NCI-H1694 treated with DMSO at 0.1 percent for 48 hours (cell line): ENCODE measurements around the gene INTS14.
"Not testable (repeated sequence)": the region's sequence is repeated elsewhere in the genome, so short reads cannot be mapped to it uniquely, and the experiment has no call there.

Experiments used
- DNase-seq: peaks from one replicate; lab custom pipeline; 2025; lab: John Stamatoyannopoulos, UW

Gene INTS14

DNA sequence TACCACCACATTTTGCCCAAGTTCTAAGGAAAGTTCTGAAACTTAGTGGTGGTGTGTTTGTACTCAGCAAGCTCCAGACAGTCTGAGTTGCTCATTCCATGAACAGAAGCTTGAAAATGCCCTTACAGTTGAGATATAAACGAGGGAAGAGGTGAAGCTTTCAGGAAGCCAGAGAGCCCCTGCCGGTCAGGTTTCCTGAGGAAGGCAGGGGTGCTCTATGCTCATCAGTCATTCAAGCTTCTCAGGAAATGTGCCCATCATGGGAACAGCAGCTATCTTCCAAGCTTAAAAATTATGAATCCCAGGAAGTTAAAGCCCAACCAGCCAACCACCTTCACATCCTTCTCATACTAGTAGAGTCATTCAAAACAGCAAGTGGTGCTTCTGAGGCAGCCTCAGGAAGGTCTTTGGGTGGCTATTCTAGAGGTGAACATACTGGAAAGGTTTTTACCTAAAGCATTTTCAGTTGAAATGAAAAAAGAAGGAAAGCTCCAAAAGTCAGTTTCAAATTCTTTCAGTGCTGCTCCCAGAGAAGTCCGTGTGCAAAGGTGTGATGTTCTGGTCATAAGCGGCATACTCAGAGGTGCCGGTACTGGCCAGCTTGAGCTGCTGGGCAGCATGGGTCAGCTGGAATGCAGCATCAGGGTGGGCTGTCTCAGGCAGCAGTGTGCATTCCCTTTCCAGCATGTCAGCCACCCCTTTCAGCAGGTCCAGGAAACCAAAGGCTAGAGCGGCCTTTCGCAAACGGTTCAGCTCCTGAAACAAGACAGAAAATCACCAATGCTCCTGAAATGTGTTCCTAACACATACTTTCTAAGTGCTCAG lies 31.8 kb downstream of the INTS14 start:
- DNase-seq: no peak

DNA sequence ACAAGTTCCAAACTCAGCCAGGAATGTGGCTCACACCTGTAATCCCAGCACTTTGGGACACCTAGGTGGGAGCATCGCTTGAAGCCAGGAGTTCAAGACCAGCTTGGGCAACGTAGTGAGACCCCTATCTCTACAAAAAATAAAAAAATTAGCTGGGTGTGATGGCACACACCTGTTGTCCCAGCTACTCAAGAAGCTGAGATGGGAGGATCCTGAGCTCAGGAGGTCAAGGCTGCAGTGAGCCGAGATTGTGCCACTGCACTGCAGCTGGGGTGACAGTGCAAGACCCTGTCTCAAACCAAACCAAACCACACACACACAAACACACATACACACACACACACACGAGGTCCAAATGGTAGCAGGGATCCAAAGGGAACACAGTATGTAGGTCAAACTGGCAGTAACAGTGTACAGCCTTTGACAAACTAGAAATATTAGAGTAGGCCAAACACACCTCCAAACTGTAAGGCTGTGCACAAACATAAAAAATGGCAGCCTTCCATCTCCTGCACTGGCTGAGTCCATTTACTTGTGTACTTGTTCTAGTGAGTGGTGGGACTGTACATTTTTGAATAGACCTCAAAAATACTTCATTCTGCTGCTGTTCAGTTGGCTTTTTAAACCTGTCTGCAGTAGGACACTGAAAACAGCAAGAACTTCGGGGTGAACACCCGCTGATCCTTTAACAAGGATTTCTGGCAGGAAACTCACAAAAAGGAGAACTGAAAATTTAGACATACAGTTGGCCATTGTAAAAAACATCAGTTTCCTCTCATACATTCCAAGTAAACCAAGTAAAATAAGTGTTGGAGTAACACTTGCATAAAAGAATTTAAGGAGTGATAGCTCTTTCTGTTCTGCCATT lies 33.6 kb downstream of the INTS14 start:
- no peak for DNase-seq

DNA sequence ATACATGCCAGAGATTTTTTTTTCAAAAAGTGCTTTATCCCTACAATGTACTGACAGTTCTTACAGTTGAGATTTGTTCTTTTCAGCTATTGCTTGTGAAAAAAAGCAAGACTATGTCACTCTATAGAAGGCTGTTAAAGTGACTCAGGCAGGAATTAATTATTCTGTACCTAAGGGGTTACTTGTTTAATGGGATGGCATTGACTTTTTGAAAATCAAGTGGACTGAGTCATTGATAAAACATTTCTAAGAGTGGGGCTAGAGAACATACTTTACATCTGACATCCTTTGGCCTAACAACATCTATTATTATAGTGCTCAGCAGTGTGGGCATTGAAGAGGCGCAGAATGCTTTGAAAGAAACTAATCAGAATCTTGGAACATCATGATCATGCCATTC lies 34.3 kb downstream of the INTS14 start:
- DNase-seq: no peak

DNA sequence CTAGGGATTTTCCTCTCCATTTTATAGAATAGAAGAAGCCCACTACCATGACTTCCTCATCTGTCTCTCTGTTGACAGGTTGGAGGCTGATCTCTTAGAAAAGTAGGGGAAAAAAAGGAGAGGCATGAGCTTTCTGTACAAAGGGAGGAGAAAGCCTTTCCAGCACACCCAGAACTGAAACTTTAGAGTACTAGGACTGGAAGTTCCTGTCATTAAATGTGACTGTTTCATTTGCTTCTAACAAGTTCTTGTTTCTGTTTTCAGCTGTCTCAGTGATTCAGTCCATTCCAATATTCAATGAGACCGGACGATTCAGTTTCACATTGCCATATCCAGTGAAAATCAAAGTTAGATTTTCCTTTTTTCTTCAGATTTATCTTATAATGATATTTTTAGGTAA lies 39.0 kb downstream of the INTS14 start:
- no peak for DNase-seq

DNA sequence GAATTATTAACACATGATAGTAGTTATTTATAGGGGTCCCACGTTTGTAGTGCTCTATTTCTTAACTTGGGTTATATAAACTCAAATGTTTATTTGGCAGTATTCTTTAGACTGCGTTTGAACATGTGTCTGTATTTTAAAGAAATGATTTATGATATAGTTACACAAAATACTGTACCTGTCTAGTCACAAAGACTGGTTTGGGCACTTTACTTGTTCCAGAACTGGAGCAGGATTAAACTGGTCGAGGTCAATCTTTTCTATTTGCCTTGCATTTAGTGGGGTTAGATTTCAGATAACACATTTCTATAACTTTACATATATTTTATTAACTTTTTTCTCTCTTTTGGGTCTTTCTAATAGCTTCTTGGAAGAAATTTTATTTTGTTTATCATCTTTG lies 41.2 kb downstream of the INTS14 start:
- DNase-seq: no peak

DNA sequence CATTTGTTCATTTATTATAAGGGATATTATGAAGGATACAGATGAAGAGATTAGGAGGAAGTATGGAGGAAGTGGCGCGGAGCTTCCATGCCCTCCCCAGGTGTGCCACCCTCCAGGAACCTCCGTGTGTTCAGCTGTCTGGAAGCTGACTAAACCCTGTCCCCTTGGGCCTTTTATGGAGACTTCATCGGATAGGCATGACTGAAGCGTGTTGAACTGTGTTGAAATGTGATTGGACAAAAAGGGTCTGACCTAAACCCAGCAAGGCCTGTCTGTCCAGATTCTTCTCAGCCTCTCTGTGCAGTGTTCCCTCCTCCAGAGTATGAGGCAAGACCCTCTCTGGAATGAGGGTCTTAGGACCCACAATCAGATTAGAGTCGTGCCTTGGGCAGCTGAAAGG lies 49.0 kb downstream of the INTS14 start:
- no peak for DNase-seq

DNA sequence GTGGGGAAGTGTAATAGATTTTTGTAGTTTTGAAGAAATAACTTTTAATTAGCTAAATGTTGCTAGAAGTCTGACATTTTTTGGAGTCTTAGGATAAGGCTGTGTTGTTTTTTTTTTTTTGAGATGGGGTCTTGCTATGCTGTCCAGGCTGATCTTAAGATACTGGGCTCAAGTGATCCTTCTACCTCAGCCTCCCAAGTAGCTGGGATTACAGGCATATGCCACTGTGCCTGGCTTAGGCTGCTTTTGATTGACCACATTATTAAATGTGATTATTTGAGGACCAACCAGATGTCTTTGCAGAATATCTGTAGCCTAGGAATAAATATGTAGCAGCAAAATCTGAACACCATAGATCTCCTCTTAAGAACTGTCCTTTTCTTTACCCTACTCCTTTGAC lies 51.0 kb downstream of the INTS14 start:
- no peak for DNase-seq

DNA sequence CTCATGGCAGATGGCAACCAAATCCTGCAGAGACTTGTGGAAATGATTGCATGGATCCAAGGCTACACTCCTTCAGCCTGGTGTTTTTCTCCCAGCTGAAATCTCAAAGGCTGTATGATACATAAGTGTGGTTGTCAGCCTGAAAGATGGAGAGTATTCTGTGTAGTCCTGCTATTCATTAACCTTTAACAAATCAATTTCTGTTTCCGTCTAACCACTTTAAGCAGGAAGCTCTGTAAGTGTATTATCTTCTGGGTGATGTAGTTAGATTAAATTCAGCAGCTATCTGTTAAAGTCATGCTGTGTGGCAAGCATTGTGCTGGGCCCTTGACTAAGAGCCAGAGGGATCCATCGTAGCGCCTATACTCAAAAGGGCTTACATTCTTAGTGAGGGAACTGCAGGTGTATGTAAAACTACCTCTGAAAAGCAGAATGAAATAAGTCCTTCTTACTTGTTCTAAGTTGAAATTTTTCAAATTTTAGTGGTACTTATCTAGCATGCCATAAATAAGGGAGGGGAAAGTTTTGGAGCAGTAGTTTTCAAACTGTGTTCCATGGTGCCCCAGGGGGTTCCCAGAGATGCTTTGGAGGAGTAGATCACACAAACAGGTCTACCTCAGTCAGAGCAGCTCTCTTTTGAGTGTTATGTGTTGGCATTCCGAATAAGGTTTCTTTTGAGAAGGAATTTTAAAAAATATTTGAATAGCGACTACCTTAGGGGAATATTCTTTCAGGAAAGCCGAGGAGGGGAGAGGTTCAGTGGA lies 51.8 kb downstream of the INTS14 start:
- no peak for DNase-seq

DNA sequence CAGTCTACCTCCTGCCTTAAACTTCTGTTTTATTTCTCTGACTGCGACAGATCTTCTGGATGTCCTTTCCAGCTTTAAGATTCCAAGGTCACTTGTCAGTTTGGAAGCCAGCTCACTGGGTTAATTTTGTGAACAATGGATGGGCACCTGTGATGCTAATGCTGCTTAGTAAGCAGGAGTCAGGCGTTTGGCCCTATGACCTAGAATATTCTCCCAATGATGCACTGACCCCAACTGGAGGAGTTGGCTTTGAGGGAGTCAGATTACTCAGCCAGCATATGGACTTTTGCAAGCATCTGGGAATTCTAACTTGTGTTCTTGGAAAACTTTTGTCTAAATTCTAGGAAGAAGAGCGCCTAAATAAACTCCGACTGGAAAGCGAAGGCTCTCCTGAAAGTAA lies 52.6 kb downstream of the INTS14 start:
- DNase-seq: no peak

DNA sequence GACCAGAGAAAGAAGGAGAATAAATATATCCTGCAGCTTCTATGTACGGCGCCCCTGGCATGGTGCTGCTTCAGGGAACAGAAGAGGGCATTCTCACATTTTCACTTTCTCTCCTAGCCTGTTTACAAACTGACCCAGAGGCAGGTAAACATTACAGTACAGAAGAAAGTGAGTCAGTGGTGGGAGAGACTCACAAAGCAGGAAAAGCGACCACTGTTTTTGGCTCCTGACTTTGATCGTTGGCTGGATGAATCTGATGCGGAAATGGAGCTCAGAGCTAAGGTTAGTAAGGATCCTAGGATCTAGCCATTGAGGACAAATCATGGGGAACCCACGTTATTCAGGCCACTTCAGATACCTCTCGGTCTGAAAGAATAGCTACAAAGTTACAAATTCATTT lies 54.3 kb downstream of the INTS14 start:
- DNase-seq: no peak

DNA sequence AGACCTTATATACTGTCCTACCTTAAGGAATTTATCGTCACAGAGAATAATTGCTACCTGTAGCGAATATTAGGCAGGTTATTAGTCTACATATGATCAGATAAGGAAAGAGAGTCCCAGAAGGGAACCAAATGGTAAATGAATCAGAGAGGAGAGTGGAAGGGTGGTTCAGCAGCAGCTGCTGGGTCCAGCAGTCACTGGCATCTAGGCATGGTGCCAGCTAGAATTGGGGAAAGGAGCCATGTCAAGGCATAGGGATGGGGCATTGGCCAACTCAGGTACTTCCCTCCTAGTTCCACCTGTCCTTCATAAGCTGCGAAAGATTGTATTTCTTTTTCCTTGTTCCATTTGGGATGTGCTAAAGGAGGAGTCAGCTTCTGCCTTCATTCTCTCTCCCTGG lies 57.2 kb downstream of the INTS14 start:
- no peak for DNase-seq

DNA sequence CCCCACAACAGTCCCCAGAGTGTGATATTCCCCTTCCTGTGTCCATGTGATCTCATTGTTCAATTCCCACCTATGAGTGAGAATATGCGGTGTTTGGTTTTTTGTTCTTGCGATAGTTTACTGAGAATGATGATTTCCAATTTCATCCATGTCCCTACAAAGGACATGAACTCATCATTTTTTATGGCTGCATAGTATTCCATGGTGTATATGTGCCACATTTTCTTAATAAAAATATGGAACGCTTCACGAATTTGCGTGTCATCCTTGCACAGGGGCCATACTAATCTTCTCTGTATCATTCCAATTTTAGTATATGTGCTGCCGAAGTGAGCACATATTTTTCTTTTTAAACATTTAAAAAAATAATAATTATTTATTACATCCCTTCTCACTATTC lies 58.1 kb downstream of the INTS14 start:
- not testable (repeated sequence) for DNase-seq

DNA sequence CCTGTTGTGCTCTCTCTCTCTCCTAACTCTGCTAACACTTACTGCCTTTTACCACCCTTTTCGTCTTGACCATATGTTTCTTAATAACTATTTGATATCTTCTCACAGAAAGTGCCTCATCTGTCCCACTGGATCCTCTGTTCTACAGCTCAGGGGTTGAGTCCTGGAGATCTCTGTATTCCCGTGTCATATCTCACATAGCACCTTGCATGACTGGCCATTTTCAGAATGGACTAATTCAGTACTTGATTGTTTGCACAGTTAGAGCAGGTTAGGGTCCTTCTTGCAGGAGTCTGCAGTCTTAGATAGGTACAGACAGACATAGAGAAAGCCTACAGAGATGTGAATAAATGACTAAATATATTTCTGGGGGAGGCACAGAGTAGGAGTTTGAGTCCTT lies 59.7 kb downstream of the INTS14 start:
- no peak for DNase-seq

DNA sequence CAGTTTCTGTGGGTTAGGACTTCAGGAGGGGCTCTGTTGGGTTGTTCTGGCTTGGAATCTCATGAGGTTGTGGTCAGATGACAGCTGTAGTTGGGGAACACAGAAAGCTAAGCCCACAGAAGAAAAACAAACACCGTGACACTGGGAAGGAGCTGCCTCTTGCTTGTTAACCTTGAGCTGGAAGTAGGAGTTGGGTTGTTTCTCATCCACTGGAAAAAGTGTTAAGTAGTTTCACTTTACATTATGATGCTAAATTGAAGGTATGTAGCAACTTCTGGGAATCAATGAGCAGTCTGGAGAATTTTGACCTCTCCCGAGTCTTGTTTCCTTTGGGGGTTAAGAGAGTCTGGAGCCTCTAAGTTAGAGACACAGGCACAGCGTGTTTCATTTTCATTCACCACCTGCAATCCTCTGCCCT lies 60.2 kb downstream of the INTS14 start:
- no peak for DNase-seq

DNA sequence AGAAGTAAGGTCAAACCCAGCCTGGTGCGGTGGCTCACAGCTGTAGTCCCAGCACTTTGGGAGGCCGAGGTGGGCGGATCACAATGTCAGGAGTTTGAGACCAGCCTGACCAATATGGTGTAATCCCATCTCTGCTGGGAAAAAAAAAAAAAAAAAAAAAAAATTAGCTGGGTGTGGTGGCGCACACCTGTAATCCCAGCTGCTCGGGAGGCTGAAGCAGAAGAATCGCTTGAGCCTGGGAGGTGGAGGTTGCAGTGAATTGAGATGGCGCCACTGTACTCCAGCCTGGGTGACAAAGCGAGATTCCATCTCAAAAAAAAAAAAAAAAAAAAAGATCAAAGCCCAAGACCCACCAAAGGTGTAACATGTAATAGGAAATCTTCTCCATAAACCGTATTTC lies 61.6 kb downstream of the INTS14 start:
- DNase-seq: not testable (repeated sequence)

DNA sequence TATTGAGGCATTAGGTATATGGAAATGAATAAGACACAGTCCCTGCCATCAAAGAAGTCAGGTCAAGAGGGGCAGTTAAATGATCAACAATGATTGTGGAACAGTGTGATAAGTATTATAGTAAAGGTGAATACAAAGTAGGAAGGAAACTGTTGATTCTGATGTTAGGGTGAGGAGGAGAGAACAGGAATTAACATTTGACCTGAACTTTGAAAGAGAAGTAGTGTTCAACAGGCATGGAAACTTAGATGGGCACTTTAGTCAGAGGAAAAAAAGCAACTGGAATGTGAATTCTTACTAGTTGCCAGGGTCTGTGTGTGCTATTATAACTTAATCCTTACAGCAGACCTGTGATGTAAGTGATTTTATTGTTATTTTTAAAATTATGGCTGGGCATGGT lies 63.1 kb downstream of the INTS14 start:
- no peak for DNase-seq

DNA sequence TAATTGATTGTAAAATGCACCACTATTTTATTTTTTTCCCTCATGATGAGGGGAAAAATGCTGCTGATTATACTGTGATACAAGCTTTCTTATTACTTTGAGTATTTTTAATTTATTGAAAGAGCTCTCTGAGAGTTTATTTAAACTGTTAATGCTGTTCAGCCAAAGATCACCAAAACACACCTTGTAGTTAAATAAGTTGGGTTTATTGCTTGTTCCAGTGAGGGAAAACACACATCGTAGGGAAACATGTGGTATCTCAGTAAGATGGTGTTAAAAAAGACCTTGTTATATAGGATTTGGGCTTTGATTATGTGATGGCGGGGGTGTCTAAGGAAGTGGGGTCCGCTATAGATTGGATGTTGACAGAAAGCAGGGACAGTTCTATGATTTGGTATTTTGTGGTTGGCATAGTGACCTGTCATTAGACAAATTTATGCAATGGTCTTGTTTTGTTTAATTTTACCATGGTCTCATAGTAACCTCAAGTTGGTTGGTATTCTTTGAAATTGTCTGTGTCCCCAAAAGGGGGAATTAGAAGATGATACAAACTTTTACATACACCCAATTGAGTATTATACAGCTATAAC lies 69.6 kb downstream of the INTS14 start:
- DNase-seq: no peak

DNA sequence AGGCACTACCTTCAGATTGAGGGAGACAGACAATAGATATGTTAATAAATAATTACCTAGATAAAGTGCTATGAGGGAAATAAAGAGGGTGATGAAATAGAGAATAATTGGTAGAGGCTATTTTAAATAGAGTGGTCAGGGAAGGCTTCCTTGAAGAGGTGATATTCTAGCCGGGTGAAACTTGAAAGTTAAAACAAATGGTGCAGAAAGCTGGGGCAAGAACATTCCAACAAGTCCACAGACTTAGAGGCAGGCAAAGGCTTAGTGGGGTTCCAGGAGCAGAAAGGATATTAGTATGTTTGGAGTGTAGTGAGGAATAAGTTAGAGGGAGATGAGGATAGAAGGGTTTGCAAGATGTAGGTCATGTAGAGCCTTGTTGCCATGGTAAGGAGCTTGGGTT lies 70.6 kb downstream of the INTS14 start:
- DNase-seq: no peak

DNA sequence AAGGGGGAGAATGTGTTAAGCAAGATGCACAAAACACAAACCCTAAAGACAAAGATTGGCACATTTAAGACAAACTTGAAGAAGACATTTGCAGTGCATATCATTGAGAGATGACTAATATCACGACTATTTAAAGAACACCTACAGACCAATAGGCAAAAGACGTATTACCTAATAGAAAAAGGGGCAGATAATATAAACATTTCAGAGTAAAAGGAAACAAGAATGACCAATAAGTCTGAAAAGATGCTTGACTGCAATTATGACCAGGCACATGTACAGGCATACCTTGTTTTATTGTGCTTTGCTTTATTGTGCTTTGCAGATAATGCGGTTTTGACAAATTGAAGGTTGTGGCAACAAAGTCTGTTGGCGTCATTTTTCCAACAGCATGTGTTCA lies 75.7 kb downstream of the INTS14 start:
- no peak for DNase-seq

DNA sequence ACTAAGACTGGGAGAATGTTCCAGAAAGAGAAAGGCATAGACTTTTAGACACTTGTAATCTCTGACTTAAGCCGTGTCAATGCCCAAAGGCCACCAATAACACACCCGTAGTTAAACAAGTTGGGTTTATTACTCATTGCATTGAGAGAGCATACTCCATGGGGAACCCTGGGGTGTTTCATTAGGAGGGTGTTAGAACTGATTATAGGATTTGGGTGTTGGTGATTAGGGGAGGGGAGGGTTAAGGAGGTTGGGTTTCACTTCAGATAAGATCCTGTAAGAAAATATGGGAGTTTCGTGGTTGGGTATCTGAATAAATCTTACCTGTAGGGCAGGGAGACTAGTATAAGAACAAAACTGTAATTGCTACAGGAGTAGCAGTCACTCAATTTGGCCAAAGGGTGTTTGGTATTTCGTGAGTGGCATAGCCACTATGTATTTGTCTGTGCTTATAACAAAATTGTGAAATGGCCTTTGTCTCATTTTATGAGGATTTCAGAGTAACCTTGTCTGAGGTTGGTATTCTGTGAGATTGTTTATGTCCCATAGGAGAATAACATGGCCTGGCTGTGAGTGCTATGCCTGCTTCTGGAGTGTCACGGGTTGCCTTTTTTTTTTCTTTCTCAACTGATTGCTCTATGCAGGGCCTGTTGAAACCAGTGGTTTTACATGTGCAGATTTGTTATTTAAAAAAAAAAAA lies 77.7 kb downstream of the INTS14 start:
- DNase-seq: no peak

DNA sequence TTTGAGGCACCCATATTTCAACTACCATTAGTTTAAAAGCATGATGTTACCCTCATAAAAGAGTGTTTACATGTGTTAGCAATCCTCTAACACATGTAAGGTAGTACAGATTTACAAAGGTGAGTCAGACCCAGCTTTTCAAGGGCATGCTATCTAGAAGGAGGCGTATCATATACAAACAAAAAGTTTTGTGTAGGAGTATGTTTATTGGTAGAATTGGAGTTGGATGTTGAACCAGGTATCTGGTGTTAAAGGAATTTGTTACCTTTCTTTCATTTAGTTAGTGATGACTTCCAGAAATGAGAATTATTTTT lies 78.2 kb downstream of the INTS14 start:
- DNase-seq: no peak
